ENCODE measurements around the gene ATP2A3. TPM values are rescaled to one million over a fixed set of nuclear protein-coding genes. Genes with fewer than 3 reads are reported as not detected.

Gene ATP2A3
- total and polyA plus RNA-seq, 11 donors: 3.3 to 21.8 (median 7.0) TPM

GRCh38 chr17:3925684-3926485 is 38.4 kb downstream of the ATP2A3 start:
- H3K4me3 ChIP-seq: no peak overlapping the region
- no peak overlapping the region for H3K27ac ChIP-seq
- intact Hi-C loops (cut with DNase I): loop anchor here in 1 of 10 donors (5.0 kb wide), 1 partner anchor 81 kb away; no protein-coding TSS in a partner anchor
- H3K9me3 ChIP-seq: no peaks in the 10 kb centered on the region
- DNase-seq: no peak
- H3K27me3 ChIP-seq: no peaks in the 10 kb centered on the region
- H3K36me3 ChIP-seq: peaks cover 0 to 6% (median 0%) of the 10 kb centered on the region in 9 donors
- WGBS, 4 donors: 92 to 100% (median 96%) methylated on average over 10 to 17 of the region's 17 CpGs
- peaks cover 0 to 23% (median 7%) of the 10 kb centered on the region in 12 donors for H3K4me1 ChIP-seq
- no peak for ATAC-seq
- TF ChIP-seq POLR2A (IDR thresholded peaks at IDR 0.05): no peak
- TF ChIP-seq, protein P1, sequence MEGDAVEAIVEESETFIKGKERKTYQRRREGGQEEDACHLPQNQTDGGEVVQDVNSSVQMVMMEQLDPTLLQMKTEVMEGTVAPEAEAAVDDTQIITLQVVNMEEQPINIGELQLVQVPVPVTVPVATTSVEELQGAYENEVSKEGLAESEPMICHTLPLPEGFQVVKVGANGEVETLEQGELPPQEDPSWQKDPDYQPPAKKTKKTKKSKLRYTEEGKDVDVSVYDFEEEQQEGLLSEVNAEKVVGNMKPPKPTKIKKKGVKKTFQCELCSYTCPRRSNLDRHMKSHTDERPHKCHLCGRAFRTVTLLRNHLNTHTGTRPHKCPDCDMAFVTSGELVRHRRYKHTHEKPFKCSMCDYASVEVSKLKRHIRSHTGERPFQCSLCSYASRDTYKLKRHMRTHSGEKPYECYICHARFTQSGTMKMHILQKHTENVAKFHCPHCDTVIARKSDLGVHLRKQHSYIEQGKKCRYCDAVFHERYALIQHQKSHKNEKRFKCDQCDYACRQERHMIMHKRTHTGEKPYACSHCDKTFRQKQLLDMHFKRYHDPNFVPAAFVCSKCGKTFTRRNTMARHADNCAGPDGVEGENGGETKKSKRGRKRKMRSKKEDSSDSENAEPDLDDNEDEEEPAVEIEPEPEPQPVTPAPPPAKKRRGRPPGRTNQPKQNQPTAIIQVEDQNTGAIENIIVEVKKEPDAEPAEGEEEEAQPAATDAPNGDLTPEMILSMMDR (IDR thresholded peaks at IDR 0.05): no peak

GRCh38 chr17:3924512-3925350 is 39.5 kb downstream of the ATP2A3 start:
- Histone ChIP-seq H3K4me1 (peaks cover 0 to 23% (median 7%) of the 10 kb centered on the region in 12 donors), H3K36me3 (peaks cover 0 to 5% (median 0%) of the 10 kb centered on the region in 9 donors), H3K27ac (peak overlapping the region in 1 of 12 donors; percentile 43), H3K4me3 (no peak overlapping the region), H3K27me3 (no peaks in the 10 kb centered on the region), H3K9me3 (no peaks in the 10 kb centered on the region)
- peak in 2 of 5 donors; percentile 56 to 75 for DNase-seq
- no peak for TF ChIP-seq POLR2A (IDR thresholded peaks at IDR 0.05)
- TF ChIP-seq, protein P1 (IDR thresholded peaks at IDR 0.05): no peak
- intact Hi-C loops (cut with DNase I): loop anchor here in 1 of 10 donors (5.0 kb wide), 1 partner anchor 83 kb away; no protein-coding TSS in a partner anchor
- peak in 1 of 4 donors; percentile 15 for ATAC-seq
- WGBS, 4 donors: 69 to 86% (median 76%) methylated on average over 24 to 40 of the region's 40 CpGs

DNA sequence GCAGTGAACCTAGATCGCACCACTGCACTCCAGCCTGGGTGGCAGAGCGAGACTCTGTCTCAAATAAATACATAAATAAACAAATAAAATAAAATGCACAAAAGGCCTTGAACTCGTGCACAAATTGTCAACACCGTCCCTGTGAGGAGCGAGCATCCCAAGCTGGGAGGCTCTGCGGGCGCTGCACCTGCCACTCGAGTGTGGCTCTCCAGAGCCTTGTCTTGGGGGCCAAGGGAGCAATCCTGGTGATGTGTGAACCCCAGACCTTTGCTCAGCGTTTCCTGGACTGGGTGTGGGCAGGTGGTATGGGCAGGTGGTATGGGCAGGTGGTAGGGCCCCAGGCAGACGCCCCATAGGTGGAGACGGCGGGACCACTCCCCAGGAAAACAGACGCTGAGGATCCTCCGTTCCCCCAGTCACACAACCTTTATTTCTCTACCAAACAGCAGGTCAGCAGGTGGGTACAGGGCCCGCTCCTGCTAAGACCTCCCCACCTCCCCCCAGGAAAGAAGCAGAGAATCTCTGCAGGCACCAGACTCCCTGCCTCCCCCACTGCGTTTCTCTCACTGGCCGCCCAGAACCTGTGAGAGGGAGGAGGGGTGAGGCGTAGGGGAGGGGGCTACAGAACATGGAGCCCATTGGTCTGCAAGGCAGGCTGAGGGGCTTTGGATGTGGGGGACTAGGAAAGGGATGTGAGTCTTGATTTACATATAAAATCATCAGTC is 40.6 kb downstream of the ATP2A3 start:
- H3K36me3 ChIP-seq: peaks cover 0 to 5% (median 0%) of the 10 kb centered on the region in 9 donors
- WGBS, 4 donors: 90 to 96% (median 92%) methylated on average over 17 to 18 of the region's 18 CpGs
- H3K9me3 ChIP-seq: no peaks in the 10 kb centered on the region
- H3K27ac ChIP-seq: no peak overlapping the region
- intact Hi-C loops (cut with DNase I): no loop called here
- ATAC-seq: no peak
- no peaks in the 10 kb centered on the region for H3K27me3 ChIP-seq
- H3K4me3 ChIP-seq: no peak overlapping the region
- peaks cover 0 to 31% (median 13%) of the 10 kb centered on the region in 12 donors for H3K4me1 ChIP-seq
- DNase-seq: no peak
- TF ChIP-seq, protein P1 (IDR thresholded peaks at IDR 0.05): no peak
- TF ChIP-seq POLR2A (IDR thresholded peaks at IDR 0.05): no peak

Measured in heart left ventricle (tissue), 16 donors.